SJCRH30 (cell line): Measurements from ENCODE around the gene CCDC61. TPM values are rescaled to one million over a fixed set of nuclear protein-coding genes. Genes with fewer than 3 reads are reported as not detected.

Source experiments
- total RNA-seq: library from RNA; depleted of rRNA; stranded (reverse); fragments of >200 nt; shearing (Covaris generic); gene quantifications from 2 replicates; pipeline ENCODE4 v1.2.3, GENCODE V29; 2014; rRNA removed

The CCDC61 gene
- total RNA-seq, 1 experiment from 2014 or later = 4.0 TPM

Other genes with a start within 250 kb of the CCDC61 start
- 6.0 and 6.6 TPM in 2 replicates for gene SIX5, start 226.2 kb upstream of the CCDC61 start, total RNA-seq
- 79.8 and 84.2 TPM in 2 replicates for gene DMPK, start 213.0 kb upstream of the CCDC61 start, total RNA-seq
- 43.5 and 52.9 TPM in 2 replicates for gene DMWD, start 202.6 kb upstream of the CCDC61 start, total RNA-seq
- gene RSPH6A, start 180.2 kb upstream of the CCDC61 start, total RNA-seq = 0.22 TPM in 1 of 2 replicates, not detected in the other
- gene SYMPK, start 132.3 kb upstream of the CCDC61 start, total RNA-seq = 25.6 and 32.6 TPM in 2 replicates
- gene FOXA3, start 131.1 kb upstream of the CCDC61 start, total RNA-seq = 0.45 and 0.53 TPM in 2 replicates
- gene IRF2BP1, start 109.3 kb upstream of the CCDC61 start, total RNA-seq = 31.0 and 31.4 TPM in 2 replicates
- gene MYPOP, start 92.9 kb upstream of the CCDC61 start, total RNA-seq = 1.8 and 2.5 TPM in 2 replicates
- gene NANOS2, start 80.7 kb upstream of the CCDC61 start, total RNA-seq = not detected in 2 replicates
- gene NOVA2, start 21.6 kb upstream of the CCDC61 start, total RNA-seq = 0.02 TPM in 1 of 2 replicates, not detected in the other
- gene PGLYRP1, start 27.6 kb downstream of the CCDC61 start, total RNA-seq = not detected in 2 replicates
- gene IGFL4, start 45.5 kb downstream of the CCDC61 start, total RNA-seq = not detected in 2 replicates
- not detected in 2 replicates for gene IGFL3, start 129.2 kb downstream of the CCDC61 start, total RNA-seq
- gene IGFL2, start 152.8 kb downstream of the CCDC61 start, total RNA-seq = not detected in 2 replicates
- gene IGFL1, start 234.3 kb downstream of the CCDC61 start, total RNA-seq = not detected in 2 replicates